A549 (cell line): ENCODE results near the gene VAMP5. TPM values are rescaled to one million over a fixed set of nuclear protein-coding genes. Genes with fewer than 3 reads are reported as not detected.
"Not testable (repeated sequence)": the region's sequence is repeated elsewhere in the genome, so short reads cannot be mapped to it uniquely, and the experiment has no call there.

Experiments used
- ATAC-seq, 2 experiments: fragments of 200-7000 bp in 1 of 2; fragments of >200 bp in 1 of 2; cut with Nextera tagmentation in 1 of 2; cut with Tn5 transposase in 1 of 2; 3 replicates each; pipeline versions ENCODE4 v1.8.0 to v1.9.1; 2018 to 2020; ENCODE audit warnings: mild to moderate bottlenecking in 1 of 2, moderate library complexity in 1 of 2
- CTCF ChIA-PET: fragments of 300-600 bp; sonication (Branson Sonifier 250); formaldehyde crosslinking; extraction: SDS; loops from one replicate; lab custom pipeline; 2021; ENCODE audit warnings: antibody characterized with exemption, inconsistent platforms; lab: Yijun Ruan, JAX
- POLR2A ChIA-PET: fragments of 350-600 bp; formaldehyde crosslinking; extraction: SDS; loops from one replicate; lab custom pipeline; 2021; ENCODE audit warnings: antibody characterized with exemption, inconsistent platforms; lab: Yijun Ruan, JAX
- DNase-seq, 2 experiments: peaks; one replicate each; pipeline versions ENCODE4 v3.0.0 to v3.0.0-alpha.2; 2011 to 2016; ENCODE audit warnings: low read depth in 1 of 2, low spot score in 1 of 2
- FAIRE-seq: peaks from 2 replicates; lab custom pipeline; 2011; peaks lifted over from hg19 to GRCh38; lab: Jason Lieb, UNC
- H3K27ac ChIP-seq, 2 experiments: fragments of >200 bp; sonication (Bioruptor Twin); formaldehyde crosslinking; 3 replicates each; pipeline ENCODE4 v1.5.1; 2016 to 2017
- H3K4me1 ChIP-seq: fragments of >200 bp; sonication (Bioruptor Twin); formaldehyde crosslinking; 3 replicates; pipeline ENCODE4 v1.6.1; 2016
- H3K4me2 ChIP-seq: fragments of >200 bp; sonication (Bioruptor Twin); formaldehyde crosslinking; 3 replicates; pipeline ENCODE4 v1.6.1; 2016
- H3K4me3 ChIP-seq: fragments of >200 bp; sonication (Bioruptor Twin); formaldehyde crosslinking; 3 replicates; pipeline ENCODE4 v1.5.1; 2016
- H3K9me3 ChIP-seq: fragments of >200 bp; sonication (Bioruptor Twin); formaldehyde crosslinking; 3 replicates; pipeline ENCODE4 v1.6.1; 2016
- CBX2 ChIP-seq: fragments of 200-600 bp; sonication (generic); IDR thresholded peaks from 2 replicates; pipeline ENCODE4 v1.6.1; 2016; ENCODE audit warnings: low read depth, mild to moderate bottlenecking, borderline replicate concordance
- CEBPB ChIP-seq, 2 experiments: fragments of >200 bp in 1 of 2; sonication (Bioruptor Twin) in 1 of 2; formaldehyde crosslinking in 1 of 2; IDR thresholded peaks; 2 replicates each; pipeline ENCODE4 v1.6.1; 2012 to 2016
- EHF ChIP-seq: fragments of 250-450 bp; sonication (Bioruptor Pico); IDR thresholded peaks from 2 replicates; pipeline ENCODE4 v1.5.0; 2020; ENCODE audit warnings: mild to moderate bottlenecking
- EP300 ChIP-seq, 2 experiments: fragments of >200 bp; sonication (Bioruptor Twin); formaldehyde crosslinking; IDR thresholded peaks; 2 replicates in 1 of 2; 3 replicates in 1 of 2; pipeline ENCODE4 v1.6.1; 2016 to 2017
- ESRRA ChIP-seq: fragments of 150-350 bp; IDR thresholded peaks from 2 replicates; pipeline ENCODE4 v1.6.1; 2014; ENCODE audit warnings: mild to moderate bottlenecking, low read length, borderline replicate concordance
- FOSL2 ChIP-seq, 2 experiments: fragments of 450-650 bp in 1 of 2; fragments of >200 bp in 1 of 2; sonication (Bioruptor Twin) in 1 of 2; formaldehyde crosslinking; IDR thresholded peaks; 2 replicates each; pipeline versions ENCODE4 v1.5.0 to v1.6.1; 2016 to 2020; ENCODE audit warnings: mild to moderate bottlenecking in 1 of 2, moderate library complexity in 1 of 2
- HES2 ChIP-seq: fragments of >200 bp; sonication (Bioruptor Twin); formaldehyde crosslinking; IDR thresholded peaks from 2 replicates; pipeline ENCODE4 v1.6.1; 2016
- HEYL ChIP-seq: fragments of 250-450 bp; sonication (Bioruptor Pico); IDR thresholded peaks from 2 replicates; pipeline ENCODE4 v1.8.0; 2021; ENCODE audit warnings: mild to moderate bottlenecking, moderate library complexity
- HOXA7 ChIP-seq: fragments of 250-450 bp; sonication (Bioruptor Pico); IDR thresholded peaks from 2 replicates; pipeline ENCODE4 v1.5.0; 2020; ENCODE audit warnings: mild to moderate bottlenecking, moderate library complexity
- JUN ChIP-seq, 2 experiments: fragments of >200 bp; sonication (Bioruptor Twin); formaldehyde crosslinking; IDR thresholded peaks; 2 replicates in 1 of 2; 3 replicates in 1 of 2; pipeline ENCODE4 v1.6.1; 2016 to 2017
- JUNB ChIP-seq: fragments of >200 bp; sonication (Bioruptor Twin); formaldehyde crosslinking; IDR thresholded peaks from 2 replicates; pipeline ENCODE4 v1.6.1; 2016
- KDM5A ChIP-seq: fragments of 200-600 bp; sonication (generic); IDR thresholded peaks from 2 replicates; pipeline ENCODE4 v1.6.1; 2016; ENCODE audit warnings: antibody characterized with exemption, mild to moderate bottlenecking
- MAFK ChIP-seq: fragments of 450-650 bp; IDR thresholded peaks from 2 replicates; pipeline ENCODE4 v1.6.1; 2014; ENCODE audit not compliant: partially characterized antibody
- MAZ ChIP-seq: fragments of 150-350 bp; IDR thresholded peaks from 2 replicates; pipeline ENCODE4 v1.6.1; 2014; ENCODE audit warnings: antibody characterized with exemption, low read depth, low read length, borderline replicate concordance
- MYC ChIP-seq: IDR thresholded peaks from 2 replicates; pipeline ENCODE4 v1.6.1; 2012; ENCODE audit warnings: mild to moderate bottlenecking, inconsistent platforms, low read length, improper control_type of control experiment, borderline replicate concordance
- PHF8 ChIP-seq: fragments of 200-600 bp; sonication (generic); IDR thresholded peaks from 2 replicates; pipeline ENCODE4 v1.6.1; 2016; ENCODE audit warnings: low read depth, mild to moderate bottlenecking, antibody characterized with exemption, moderate library complexity, borderline replicate concordance
- POLR2AphosphoS2 ChIP-seq: conservative IDR thresholded peaks from 2 replicates; pipeline ENCODE4 v1.6.1; 2012; ENCODE audit warnings: low read length, improper control_type of control experiment, inconsistent platforms
- RAD21 ChIP-seq, 2 experiments: fragments of >200 bp in 1 of 2; sonication (Bioruptor Twin) in 1 of 2; formaldehyde crosslinking in 1 of 2; IDR thresholded peaks in 1 of 2; conservative IDR thresholded peaks in 1 of 2; 2 replicates in 1 of 2; 3 replicates in 1 of 2; pipeline ENCODE4 v1.6.1; 2012 to 2018; ENCODE audit warnings: inconsistent platforms in 1 of 2
- RARB ChIP-seq: fragments of 250-450 bp; sonication (Bioruptor Pico); IDR thresholded peaks from 2 replicates; pipeline ENCODE4 v1.8.0; 2021; ENCODE audit warnings: mild to moderate bottlenecking, moderate library complexity
- RCOR1 ChIP-seq: fragments of 150-350 bp; IDR thresholded peaks from 2 replicates; pipeline ENCODE4 v1.6.1; 2014; ENCODE audit warnings: antibody characterized with exemption, low read length, low read depth
- RFX5 ChIP-seq: fragments of 450-650 bp; IDR thresholded peaks from 2 replicates; pipeline ENCODE4 v1.7.1; 2014; ENCODE audit warnings: antibody characterized with exemption, mild to moderate bottlenecking, moderate library complexity
- RNF2 ChIP-seq: fragments of 200-600 bp; sonication (generic); IDR thresholded peaks from 2 replicates; pipeline ENCODE4 v1.6.1; 2016; ENCODE audit warnings: low read depth, mild to moderate bottlenecking, antibody characterized with exemption, moderate library complexity, borderline replicate concordance
- SMC3 ChIP-seq: fragments of >200 bp; sonication (Bioruptor Twin); formaldehyde crosslinking; IDR thresholded peaks from 3 replicates; pipeline ENCODE4 v1.6.1; 2018; ENCODE audit warnings: inconsistent platforms
- SREBF2 ChIP-seq: fragments of 450-650 bp; IDR thresholded peaks from 2 replicates; pipeline ENCODE4 v1.6.1; 2014; ENCODE audit warnings: mild to moderate bottlenecking, moderate library complexity
- TFCP2L1 ChIP-seq: fragments of 250-450 bp; sonication (Bioruptor Pico); IDR thresholded peaks from 2 replicates; pipeline ENCODE4 v1.5.0; 2021; ENCODE audit warnings: mild to moderate bottlenecking
- USF2 ChIP-seq: fragments of 450-650 bp; IDR thresholded peaks from 2 replicates; pipeline ENCODE4 v1.6.1; 2014; ENCODE audit warnings: antibody characterized with exemption
- ZC3H11A ChIP-seq: fragments of 450-650 bp; IDR thresholded peaks from 2 replicates; pipeline ENCODE4 v1.6.1; 2014; ENCODE audit warnings: antibody characterized with exemption, mild to moderate bottlenecking
- ZFP36 ChIP-seq: fragments of 450-650 bp; IDR thresholded peaks from 2 replicates; pipeline ENCODE4 v1.6.1; 2014; ENCODE audit warnings: borderline replicate concordance; ENCODE audit not compliant: partially characterized antibody
- ZSCAN20 ChIP-seq: fragments of 250-450 bp; sonication (Bioruptor Pico); IDR thresholded peaks from 2 replicates; pipeline ENCODE4 v1.8.0; 2022; ENCODE audit warnings: mild to moderate bottlenecking, moderate library complexity
- WGBS: methylation state at CpG from one replicate; pipeline ENCODE4 v1.1.6; 2017; ENCODE audit errors: missing lambda C conversion rate; 5-methylcytosine and 5-hydroxymethylcytosine counted together
- polyA plus RNA-seq, 4 experiments: library from polyadenylated mRNA; depleted of rRNA in 3 of 4; stranded (reverse); fragments of >200 nt; fragmentation: RNase III in 1 of 4; extraction: RNeasy Plus Mini Kit Qiagen cat#74134 plus additional on column Dnase treatment in 1 of 4; gene quantifications; 2 replicates in 3 of 4; 3 replicates in 1 of 4; pipeline ENCODE4 v1.2.3, GENCODE V29; 2011 to 2017
- TF ChIP-seq, protein P1 (sequence below): IDR thresholded peaks from 2 replicates; pipeline ENCODE4 v1.6.1; 2012; ENCODE audit warnings: low read depth, borderline replicate concordance
- TF ChIP-seq, protein P2 (sequence below): fragments of 150-350 bp; IDR thresholded peaks from 2 replicates; pipeline ENCODE4 v1.6.1; 2014; ENCODE audit warnings: low read depth, mild to moderate bottlenecking, low read length

Gene VAMP5
- polyA plus RNA-seq, 2 of the 4 experiments (the other 2 are of a cell fraction): 0.16 TPM; not detected in 1

DNA sequence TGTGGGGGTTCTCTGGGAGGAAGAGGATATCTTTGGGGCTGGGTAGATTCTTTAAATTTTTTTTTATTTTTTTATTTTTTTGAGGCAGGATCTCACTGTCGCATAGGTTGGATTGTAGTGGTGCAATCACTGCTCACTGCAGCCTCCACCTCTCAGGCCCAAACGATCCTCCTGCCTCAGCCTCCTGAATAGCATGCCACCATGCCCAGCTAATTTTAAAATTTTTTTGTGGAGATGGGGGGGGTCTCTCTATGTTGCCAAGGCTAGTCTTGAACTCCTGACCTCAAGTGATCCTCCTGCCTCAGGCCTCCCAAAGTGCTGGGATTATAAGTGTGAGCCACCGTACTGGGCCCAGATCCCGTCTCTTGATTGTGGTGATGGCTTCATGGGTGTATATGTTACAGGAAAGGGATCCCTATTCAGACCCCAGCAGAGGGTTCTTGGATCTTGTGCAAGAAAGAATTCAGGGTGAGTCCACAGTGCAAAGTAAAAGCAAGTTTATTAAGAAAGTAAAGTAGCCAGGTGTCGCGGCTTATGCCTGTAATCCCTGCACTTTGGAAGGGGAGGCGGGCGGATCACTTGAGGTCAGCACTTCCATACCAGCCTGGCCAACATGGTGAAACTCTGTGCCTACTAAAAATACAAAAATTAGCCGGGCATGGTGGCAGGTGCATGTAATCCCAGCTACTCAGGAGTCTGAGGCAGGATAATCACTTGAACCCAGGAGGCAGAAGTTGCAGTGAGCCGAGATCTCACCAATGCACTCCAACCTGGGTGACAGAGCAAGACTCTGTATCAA lies 29.7 kb downstream of the VAMP5 start:
- ATAC-seq: no peak
- DNase-seq: no peak
- Histone ChIP-seq H3K27ac (no peak overlapping the region), H3K4me3 (no peak overlapping the region), H3K4me2 (no peak overlapping the region), H3K4me1 (peaks cover 25% of the 10 kb centered on the region), H3K9me3 (no peaks in the 10 kb centered on the region)
- POLR2A ChIA-PET: interaction anchor here (3.0 kb wide), 1 partner anchor 11 kb away, joined by 20 read pairs; the partner anchor contains the start of gene TMEM150A
- 86% methylated on average over 10 of the region's 10 CpGs for WGBS
- no peak for FAIRE-seq
- CTCF ChIA-PET: interaction anchor here (0.7 to 15.7 kb wide), 5 partner anchors 8 to 193 kb away, joined by 3 to 229 read pairs (median 3); no protein-coding TSS in a partner anchor
- TF ChIP-seq HOXA7 (no peak), HES2 (no peak), RNF2 (no peak), TFCP2L1 (CRISPR knock-in tag) (no peak), RFX5 (no peak), MAZ (no peak), ZSCAN20 (CRISPR knock-in tag) (no peak), RCOR1 (no peak), CEBPB (IDR thresholded peaks at IDR 0.05) (no peak), MYC (no peak), EHF (no peak), RAD21 (conservative IDR thresholded peaks at IDR 0.05 in 1 of 2, IDR thresholded peaks at IDR 0.05 in 1 of 2) (no peak), MAFK (no peak), POLR2AphosphoS2 (no peak), PHF8 (no peak), KDM5A (no peak), CBX2 (no peak), JUN (IDR thresholded peaks at IDR 0.05) (no peak)
- TF ChIP-seq, protein P1, sequence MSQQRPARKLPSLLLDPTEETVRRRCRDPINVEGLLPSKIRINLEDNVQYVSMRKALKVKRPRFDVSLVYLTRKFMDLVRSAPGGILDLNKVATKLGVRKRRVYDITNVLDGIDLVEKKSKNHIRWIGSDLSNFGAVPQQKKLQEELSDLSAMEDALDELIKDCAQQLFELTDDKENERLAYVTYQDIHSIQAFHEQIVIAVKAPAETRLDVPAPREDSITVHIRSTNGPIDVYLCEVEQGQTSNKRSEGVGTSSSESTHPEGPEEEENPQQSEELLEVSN: no peak

DNA sequence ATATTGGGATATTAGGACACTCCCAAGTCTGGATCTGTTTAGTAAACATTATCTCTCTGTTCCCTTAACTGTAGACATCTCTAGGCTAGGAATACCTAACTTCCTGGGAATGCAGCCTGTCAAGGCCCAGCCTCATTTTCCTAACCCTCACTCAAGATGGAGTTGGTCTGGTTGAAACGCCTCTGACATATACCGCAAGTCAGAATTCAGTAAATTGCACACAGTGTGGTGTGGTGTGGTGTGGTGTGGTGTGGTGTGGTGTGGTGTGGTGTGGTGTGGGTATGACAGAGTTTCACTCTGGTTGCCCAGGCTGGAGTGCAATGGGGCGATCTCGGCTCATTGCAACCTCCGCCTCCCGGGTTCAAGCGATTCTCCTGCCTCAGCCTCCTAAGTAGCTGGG lies 30.5 kb downstream of the VAMP5 start:
- H3K27ac ChIP-seq, ATAC-seq, H3K9me3 ChIP-seq, H3K4me3 ChIP-seq, FAIRE-seq, POLR2A ChIA-PET, DNase-seq, H3K4me2 ChIP-seq: not testable (repeated sequence)
- WGBS: 93% methylated on average over 7 of the region's 7 CpGs
- peaks cover 25% of the 10 kb centered on the region for H3K4me1 ChIP-seq
- CTCF ChIA-PET: interaction anchor here (1.0 to 15.7 kb wide), 5 partner anchors 10 to 194 kb away, joined by 3 to 229 read pairs (median 3); no protein-coding TSS in a partner anchor

GRCh38 chr2:85615413-85615728 lies 31.1 kb downstream of the VAMP5 start:
- Histone ChIP-seq H3K4me1 (peaks cover 21% of the 10 kb centered on the region), H3K27ac (peak overlapping the region in 1 of 2 experiments; percentile 98; a peak in 3 of 6 replicates), H3K9me3 (no peaks in the 10 kb centered on the region), H3K4me3 (peak overlapping the region; percentile 57; the same call in 1 of the 3 replicates), H3K4me2 (peak overlapping the region; percentile 46)
- POLR2A ChIA-PET: interaction anchor here (1.1 kb wide), 1 partner anchor 197 kb away, joined by 3 read pairs; the partner anchor contains the start of gene SH2D6
- FAIRE-seq (no peak), ATAC-seq (no peak), DNase-seq (no peak)
- 88% methylated on average over 17 of the region's 17 CpGs for WGBS
- CTCF ChIA-PET: interaction anchor here (0.9 to 15.7 kb wide), 5 partner anchors 10 to 56 kb away, joined by 3 to 229 read pairs (median 3); no protein-coding TSS in a partner anchor
- no peak for TF ChIP-seq SREBF2
- no peak for TF ChIP-seq RAD21 (conservative IDR thresholded peaks at IDR 0.05 in 1 of 2, IDR thresholded peaks at IDR 0.05 in 1 of 2)
- TF ChIP-seq SMC3: no peak
- no peak for TF ChIP-seq ZFP36
- no peak for TF ChIP-seq RFX5
- TF ChIP-seq, protein P2, sequence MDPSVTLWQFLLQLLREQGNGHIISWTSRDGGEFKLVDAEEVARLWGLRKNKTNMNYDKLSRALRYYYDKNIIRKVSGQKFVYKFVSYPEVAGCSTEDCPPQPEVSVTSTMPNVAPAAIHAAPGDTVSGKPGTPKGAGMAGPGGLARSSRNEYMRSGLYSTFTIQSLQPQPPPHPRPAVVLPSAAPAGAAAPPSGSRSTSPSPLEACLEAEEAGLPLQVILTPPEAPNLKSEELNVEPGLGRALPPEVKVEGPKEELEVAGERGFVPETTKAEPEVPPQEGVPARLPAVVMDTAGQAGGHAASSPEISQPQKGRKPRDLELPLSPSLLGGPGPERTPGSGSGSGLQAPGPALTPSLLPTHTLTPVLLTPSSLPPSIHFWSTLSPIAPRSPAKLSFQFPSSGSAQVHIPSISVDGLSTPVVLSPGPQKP: no peak
- no peak for TF ChIP-seq USF2
- TF ChIP-seq JUNB: no peak
- no peak for TF ChIP-seq ZC3H11A
- no peak for TF ChIP-seq HEYL (CRISPR knock-in tag)
- no peak for TF ChIP-seq ZSCAN20 (CRISPR knock-in tag)
- no peak for TF ChIP-seq RARB (CRISPR knock-in tag)
- no peak for TF ChIP-seq FOSL2 (IDR thresholded peaks at IDR 0.05)
- TF ChIP-seq FOSL2 (CRISPR knock-in tag; IDR thresholded peaks at IDR 0.05): no peak
- TF ChIP-seq EP300 (IDR thresholded peaks at IDR 0.05): no peak
- TF ChIP-seq ESRRA: no peak
- TF ChIP-seq HOXA7: no peak
